Measurements from ENCODE around the gene SCRG1.

DNA sequence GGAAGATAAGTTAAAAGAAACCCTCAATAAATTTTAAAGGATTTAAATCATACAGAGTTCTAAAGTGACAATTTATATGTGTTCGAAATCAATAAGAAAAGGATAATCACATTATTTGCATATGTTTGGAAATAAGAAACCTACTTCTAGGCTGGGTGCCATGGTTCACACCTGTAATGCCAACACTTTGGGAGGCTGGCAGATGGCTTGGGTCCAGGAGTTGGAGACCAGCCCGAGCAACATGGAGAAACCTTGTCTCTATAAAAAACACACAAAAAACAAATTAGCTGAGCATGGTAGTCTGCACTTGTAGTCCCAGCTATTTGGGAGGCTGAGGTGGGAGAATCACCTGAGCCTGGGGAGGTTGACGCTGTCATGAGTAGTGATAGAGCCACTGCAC, 36.2 kb downstream of the SCRG1 start:
- TF ChIP-seq ZNF274 (IDR thresholded peaks at IDR 0.05; ENCODE audit: low read depth, low read length) (no peak), YY1 (IDR thresholded peaks at IDR 0.05; ENCODE audit: insufficient read depth, insufficient read length) (no peak)

Data from NT2/D1 (cell line).